Measurements from ENCODE around the gene UBE2Z.

UBE2Z gene

GRCh38 chr17:48970865-48971687 lies 62.9 kb downstream of the UBE2Z start:
- in situ Hi-C loops (cut with MboI; ENCODE audit: low sequenced_read_pairs, unreplicated experiment), result no loop called here
- DNase-seq (ENCODE audit: low spot score), result no peak
- no peak for TF ChIP-seq CTCF (IDR thresholded peaks at IDR 0.05; ENCODE audit: borderline replicate concordance, control extremely low read depth, extremely low read depth, insufficient read depth, missing control alignments)

- in situ Hi-C loops (cut with MboI; ENCODE audit: low sequenced_read_pairs, unreplicated experiment), result no loop called here
- no peak for TF ChIP-seq CTCF (IDR thresholded peaks at IDR 0.05; ENCODE audit: borderline replicate concordance, control extremely low read depth, extremely low read depth, insufficient read depth, missing control alignments)
- DNase-seq (ENCODE audit: low spot score), result no peak
Measured at GRCh38 chr17:48972749-48973097, 64.5 kb downstream of the UBE2Z start.

- no peak for TF ChIP-seq CTCF (IDR thresholded peaks at IDR 0.05; ENCODE audit: borderline replicate concordance, control extremely low read depth, extremely low read depth, insufficient read depth, missing control alignments)
- in situ Hi-C loops (cut with MboI; ENCODE audit: low sequenced_read_pairs, unreplicated experiment), result no loop called here
- DNase-seq (ENCODE audit: low spot score), result no peak
Measured at GRCh38 chr17:48973806-48974205, 65.6 kb downstream of the UBE2Z start.
